Pericardium fibroblast (primary cell): ENCODE measurements around the gene SOCS2. TPM values are rescaled to one million over a fixed set of nuclear protein-coding genes. Genes with fewer than 3 reads are reported as not detected.

Experiments
- total RNA-seq: library from RNA; depleted of rRNA; stranded (reverse); fragments of >200 nt; gene quantifications from 2 replicates; pipeline ENCODE4 v1.2.3, GENCODE V29; 2015

The SOCS2 gene, protein sequence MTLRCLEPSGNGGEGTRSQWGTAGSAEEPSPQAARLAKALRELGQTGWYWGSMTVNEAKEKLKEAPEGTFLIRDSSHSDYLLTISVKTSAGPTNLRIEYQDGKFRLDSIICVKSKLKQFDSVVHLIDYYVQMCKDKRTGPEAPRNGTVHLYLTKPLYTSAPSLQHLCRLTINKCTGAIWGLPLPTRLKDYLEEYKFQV
- total RNA-seq: 8.2 and 18.5 TPM in 2 replicates

DNA sequence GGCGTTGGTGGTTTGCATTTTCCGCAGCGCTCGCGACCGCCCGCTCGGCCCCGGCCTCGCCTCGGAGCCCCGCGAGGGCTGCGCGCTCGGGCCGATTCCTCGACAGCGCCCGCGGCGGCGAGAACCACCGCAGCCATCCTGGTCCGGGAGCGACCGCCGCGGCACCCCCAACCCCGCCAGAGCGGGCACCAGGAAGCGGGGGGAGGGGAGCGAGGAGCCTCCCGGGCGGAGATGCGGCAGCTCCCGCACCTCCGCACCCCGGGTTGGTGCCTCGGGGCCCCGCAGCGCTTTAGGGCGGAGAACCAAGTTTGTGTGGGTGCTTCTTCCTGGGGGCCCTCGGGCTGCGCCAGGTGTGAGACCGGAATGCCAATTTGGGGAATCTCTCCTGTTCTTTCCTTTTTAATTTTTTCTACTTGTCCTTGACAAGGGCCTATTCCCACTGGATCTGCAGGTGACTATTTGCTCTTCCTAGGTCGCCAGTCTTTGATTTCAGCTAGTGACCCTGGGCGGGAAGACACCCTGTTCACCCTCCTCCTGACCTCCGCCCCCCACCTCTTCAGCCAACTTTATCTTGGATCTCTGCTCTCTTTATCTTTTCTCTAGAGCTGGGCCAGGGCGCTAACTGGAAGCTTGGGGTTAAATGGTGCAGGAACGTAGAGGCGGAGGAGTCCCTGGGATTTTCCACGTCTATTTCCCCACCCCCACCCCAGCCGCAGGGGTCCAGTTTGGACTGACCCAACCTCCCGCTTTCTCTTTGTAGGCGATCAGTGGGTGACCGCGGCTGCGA lies at the start of gene SOCS2:
TSS of gene SOCS2 (plus strand) at position 751 of the 787 bp plus-strand sequence. CDS start 223 bp downstream, outside the sequence.

Other genes with a start within 250 kb of the SOCS2 start
- 75.5 and 102 TPM in 2 replicates for gene NUDT4, start 194.8 kb upstream of the SOCS2 start, total RNA-seq
- gene UBE2N, start 130.7 kb upstream of the SOCS2 start, total RNA-seq: 45.7 and 70.9 TPM in 2 replicates
- gene MRPL42, start 105.2 kb upstream of the SOCS2 start, total RNA-seq: 29.8 and 34.0 TPM in 2 replicates
- gene CRADD, start 104.7 kb downstream of the SOCS2 start, total RNA-seq: 14.6 and 29.0 TPM in 2 replicates